ENCODE data around the gene GLB1L2.

The GLB1L2 gene

GRCh38 chr11:134398644-134399292 lies 67.0 kb downstream of the GLB1L2 start:
- H3K4me3 ChIP-seq (ENCODE audit: low read length), result no peak overlapping the region
- no peak for TF ChIP-seq CTCF (conservative IDR thresholded peaks at IDR 0.05; ENCODE audit: low read length)
- DNase-seq (ENCODE audit: low read depth), result no peak

- DNase-seq (ENCODE audit: low read depth), result no peak
- no peak for TF ChIP-seq CTCF (conservative IDR thresholded peaks at IDR 0.05; ENCODE audit: low read length)
- H3K4me3 ChIP-seq (ENCODE audit: low read length), result no peak overlapping the region
Measured at GRCh38 chr11:134399293-134399654, 67.5 kb downstream of the GLB1L2 start.

GRCh38 chr11:134399996-134400395 lies 68.2 kb downstream of the GLB1L2 start:
- TF ChIP-seq CTCF (conservative IDR thresholded peaks at IDR 0.05; ENCODE audit: low read length), result no peak
- no peak overlapping the region for H3K4me3 ChIP-seq (ENCODE audit: low read length)
- no peak for DNase-seq (ENCODE audit: low read depth)

- TF ChIP-seq CTCF (conservative IDR thresholded peaks at IDR 0.05; ENCODE audit: low read length), result no peak
- no peak for DNase-seq (ENCODE audit: low read depth)
- H3K4me3 ChIP-seq (ENCODE audit: low read length), result no peak overlapping the region
Measured at GRCh38 chr11:134401825-134402809, 70.3 kb downstream of the GLB1L2 start.

- no peak for DNase-seq (ENCODE audit: low read depth)
- no peak overlapping the region for H3K4me3 ChIP-seq (ENCODE audit: low read length)
- TF ChIP-seq CTCF (conservative IDR thresholded peaks at IDR 0.05; ENCODE audit: low read length), result no peak
Measured at GRCh38 chr11:134402910-134403309, 71.1 kb downstream of the GLB1L2 start.

GRCh38 chr11:134404575-134405341 lies 73.0 kb downstream of the GLB1L2 start:
- no peak overlapping the region for H3K4me3 ChIP-seq (ENCODE audit: low read length)
- no peak for DNase-seq (ENCODE audit: low read depth)
- TF ChIP-seq CTCF (conservative IDR thresholded peaks at IDR 0.05; ENCODE audit: low read length), result no peak

Data from AG10803 (cell line).